Activated CD8-positive, alpha-beta memory T cell treated with anti-CD3 and anti-CD28 coated beads, Interleukin-2, amount 50 U/mL, for 24 hours (primary cell): ENCODE data around the gene DSCAML1.

Experiments used
- DNase-seq: peaks from one replicate; pipeline ENCODE4 v3.0.0-alpha.2; 2020; ENCODE audit errors: extremely low read depth

The DSCAML1 gene

DNA sequence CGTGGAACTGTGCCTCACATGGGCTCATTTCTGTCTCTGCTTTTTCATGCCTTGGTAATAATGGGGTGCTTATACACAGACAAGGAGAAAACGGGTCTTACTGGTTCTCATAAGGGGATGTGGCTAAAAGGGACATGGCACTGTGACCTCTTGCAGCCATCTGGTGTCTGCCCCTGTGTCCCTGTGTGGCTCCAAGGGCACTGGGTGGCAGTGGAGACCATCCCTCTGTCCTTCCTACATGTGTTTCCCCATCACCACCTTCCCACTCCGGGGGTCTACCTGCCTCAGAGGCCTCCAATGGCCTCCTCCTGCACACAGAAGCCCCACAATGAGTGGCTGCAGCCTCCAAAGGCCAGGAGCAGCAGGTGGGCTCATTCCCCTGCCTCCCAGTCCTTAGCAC is 248.1 kb downstream of the DSCAML1 start:
- no peak for DNase-seq

- no peak for DNase-seq
Observed at GRCh38 chr11:117547946-117548345, 249.1 kb downstream of the DSCAML1 start.

DNA sequence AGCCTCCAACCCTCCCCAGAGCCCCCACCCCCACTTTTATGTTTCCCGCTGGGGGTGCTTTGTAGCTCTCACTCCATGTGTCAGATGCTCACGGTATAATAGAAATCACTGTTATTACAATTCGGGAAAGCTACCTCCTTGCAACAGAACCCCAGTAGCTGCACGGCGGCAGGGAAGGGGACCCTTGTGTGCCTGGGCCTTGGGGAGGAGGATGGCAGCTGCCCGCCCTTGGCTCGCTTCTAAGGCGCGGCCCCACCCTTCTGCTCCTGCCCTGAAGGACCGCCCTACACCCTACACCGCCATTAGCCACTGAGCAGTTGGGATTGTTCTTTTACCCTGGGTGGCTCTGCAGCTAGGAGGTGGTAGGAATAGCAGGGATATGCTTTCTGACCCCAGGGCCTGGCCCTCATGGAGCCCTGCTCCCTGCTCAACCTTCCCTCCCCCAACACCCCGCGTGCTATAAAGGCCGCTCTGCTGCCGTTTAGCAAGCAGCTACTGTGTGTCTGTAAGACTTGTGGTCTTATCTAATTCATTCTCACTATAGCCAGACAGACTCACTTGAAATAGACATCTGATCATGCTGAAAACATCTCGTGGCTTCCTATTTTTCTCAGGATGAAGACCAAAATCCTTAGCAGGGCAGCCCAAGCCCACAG is 249.7 kb downstream of the DSCAML1 start:
- no peak for DNase-seq

- no peak for DNase-seq
Observed at GRCh38 chr11:117546431-117547194, 250.4 kb downstream of the DSCAML1 start.

DNA sequence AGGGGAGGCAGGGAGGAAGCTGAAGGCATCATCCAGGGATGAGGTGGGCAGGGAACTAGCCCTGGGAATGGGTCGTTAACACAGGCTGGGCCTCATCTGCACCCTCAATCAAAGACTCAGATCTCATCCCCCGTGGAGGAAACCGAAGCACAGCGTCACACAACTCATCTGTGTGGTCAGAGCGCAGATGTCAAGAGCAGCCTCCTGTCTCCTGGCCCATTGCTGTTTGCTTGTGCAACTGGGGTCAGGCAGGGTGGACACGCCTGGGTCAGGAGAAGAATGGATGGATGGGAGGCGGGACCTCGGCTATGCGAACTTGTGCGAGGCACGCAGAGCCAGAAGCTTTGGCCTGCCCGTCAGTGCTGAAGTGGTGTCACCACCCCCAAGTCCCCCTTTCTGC is 251.3 kb downstream of the DSCAML1 start:
- DNase-seq, result no peak

DNA sequence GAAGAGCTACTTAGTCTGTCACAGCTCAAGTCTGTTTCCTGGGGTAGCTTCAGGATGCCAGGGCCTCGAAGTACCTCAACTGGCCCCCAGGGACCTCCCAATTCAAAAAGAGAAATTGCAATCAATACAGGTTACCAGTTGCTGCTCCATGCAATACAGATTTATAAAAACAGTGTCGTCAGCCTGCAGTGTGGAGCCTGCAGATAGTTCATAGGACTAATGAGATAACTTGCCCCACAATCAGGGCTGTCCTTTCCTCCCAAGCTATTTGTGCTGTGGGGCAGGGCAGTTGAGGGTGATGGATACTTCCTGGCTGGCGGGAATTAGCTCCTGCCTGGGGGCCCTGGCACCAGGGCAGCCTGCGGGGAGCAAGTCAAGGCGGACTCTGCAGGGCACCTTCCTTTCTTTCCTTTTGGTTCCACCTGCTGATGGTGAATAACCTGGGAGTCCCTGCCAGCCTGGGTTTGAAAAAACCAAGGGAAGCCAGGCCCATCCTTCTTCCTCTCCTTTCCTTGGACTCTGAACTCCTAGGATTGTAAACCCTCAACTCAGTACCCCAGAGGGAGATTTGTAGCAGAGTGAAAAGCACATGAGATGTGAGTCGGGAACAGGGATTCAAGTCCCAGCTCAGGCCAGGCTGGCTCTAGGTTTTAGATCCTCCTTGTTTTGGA is 252.8 kb downstream of the DSCAML1 start:
- DNase-seq, result no peak

- DNase-seq, result no peak
Observed at GRCh38 chr11:117541211-117541610, 255.8 kb downstream of the DSCAML1 start.

DNA sequence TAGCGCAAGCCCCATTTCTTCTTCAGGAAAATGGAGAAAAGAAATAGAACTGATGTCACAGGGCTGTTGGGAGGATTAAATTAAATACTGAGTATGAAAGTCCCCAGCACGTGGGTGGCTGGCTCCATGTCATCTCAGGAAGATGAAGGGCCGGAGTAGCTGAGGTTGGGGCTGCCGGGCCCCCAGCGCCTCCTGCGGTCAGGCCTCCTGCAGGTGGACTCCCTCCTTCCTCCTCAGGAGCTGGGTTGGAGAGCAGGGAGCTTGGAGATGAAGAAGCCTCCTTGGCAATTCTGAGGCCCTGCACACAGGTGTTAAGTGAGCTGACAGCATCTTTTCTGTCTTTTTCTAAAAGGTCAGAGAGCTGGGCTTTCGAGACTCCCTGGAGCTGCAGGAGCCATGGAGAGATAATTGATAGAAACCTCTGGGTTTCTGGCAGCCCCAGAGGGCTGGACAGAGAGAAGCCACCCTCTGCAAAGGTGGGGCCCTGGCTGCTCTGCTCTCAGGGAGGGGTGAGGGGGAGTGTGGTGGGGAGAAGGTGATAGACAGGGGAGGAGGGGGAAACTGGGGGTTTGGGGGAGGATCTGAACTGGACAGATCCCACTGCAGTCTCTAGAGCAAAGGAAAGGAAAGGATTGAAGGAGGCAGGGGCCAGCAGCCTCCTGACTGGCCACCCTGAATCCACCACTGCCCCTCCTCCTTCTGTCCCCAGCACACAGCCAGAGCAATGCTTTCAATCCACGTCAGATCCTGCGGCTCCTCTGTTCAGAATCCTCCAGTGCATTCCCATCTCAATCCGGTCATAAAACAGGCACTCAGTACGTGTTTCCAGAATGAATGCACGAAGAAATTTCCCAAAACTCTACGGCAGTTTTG is 258.5 kb downstream of the DSCAML1 start:
- DNase-seq, result no peak

DNA sequence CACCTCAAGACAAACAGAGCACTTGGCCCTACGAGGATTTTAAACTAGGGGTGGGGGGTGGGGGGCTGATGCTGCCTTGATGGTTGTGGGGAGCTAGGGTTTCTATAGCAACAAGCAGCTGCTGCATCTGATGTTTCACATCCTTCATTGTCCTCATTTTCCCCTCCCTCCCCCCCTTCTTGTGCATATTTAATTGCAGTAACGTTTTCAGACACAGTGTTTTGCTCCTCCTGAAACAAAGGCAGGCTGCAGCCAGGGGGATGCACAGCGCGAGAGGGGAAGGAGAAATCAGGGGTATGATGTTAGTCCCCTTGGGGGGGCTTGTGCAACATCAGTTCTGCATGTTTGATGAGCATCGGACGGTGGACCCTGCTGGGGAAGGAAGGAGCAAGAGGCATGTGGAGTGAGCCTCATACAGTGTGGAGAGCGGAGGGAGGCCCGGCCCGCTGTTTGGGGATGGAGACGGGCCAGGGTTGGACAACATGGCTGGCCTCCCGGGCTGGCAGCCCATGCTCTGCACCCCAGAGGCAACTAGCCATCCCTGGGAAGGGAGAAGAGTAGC is 261.1 kb downstream of the DSCAML1 start:
- no peak for DNase-seq

- no peak for DNase-seq
Observed at GRCh38 chr11:117535201-117535849, 261.7 kb downstream of the DSCAML1 start.

GRCh38 chr11:117532568-117532967 is 264.4 kb downstream of the DSCAML1 start:
- no peak for DNase-seq

DNA sequence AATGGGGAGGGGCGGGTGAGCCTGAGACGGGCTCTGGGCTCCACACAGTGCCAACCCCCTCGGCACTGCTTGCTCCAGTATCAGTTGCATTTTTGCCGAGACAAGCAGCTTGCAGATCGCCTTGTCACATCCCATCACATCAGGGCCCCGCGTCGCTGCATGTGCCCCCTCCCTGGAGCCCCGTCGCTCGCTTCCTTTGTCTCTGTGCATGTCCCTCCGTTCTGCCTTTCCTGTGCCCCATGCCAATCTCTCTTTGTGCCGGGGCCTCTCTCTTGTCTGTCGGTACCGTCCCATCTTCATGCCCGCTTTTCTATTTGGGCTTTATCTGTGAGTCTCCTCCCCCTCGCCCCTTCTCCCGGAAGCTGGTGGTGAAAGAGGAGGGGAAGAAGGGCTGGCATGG is 267.2 kb downstream of the DSCAML1 start:
- DNase-seq, result no peak

DNA sequence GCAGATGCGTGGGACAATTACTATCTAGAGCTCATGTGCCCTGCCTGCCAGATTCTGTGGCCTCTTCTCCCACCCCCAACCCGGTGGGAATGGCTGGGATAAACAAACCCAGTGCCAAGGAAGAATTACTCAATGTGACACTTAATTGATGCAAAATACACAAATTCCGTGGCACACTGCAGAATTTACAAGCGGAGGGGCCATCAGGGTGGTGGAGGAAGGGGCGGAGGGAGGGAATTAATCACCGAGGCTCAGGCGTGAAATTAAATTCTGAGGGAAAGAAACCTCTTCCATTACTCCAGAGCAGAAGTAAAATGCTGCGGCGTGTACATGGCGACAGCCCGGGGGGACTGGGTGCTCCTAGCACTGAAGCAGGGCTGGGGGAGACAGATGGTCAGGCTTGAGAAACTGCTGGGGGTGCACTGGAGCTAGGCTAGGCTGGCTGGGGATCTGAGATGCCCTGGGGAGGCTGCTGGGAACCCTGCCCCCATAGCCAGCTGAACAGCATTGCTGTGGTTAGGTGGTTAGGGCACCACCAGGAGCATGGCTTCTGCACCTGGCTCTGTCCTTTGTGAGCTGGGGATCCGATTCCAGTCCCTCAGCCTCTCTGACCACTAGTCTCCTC is 268.8 kb downstream of the DSCAML1 start:
- no peak for DNase-seq

DNA sequence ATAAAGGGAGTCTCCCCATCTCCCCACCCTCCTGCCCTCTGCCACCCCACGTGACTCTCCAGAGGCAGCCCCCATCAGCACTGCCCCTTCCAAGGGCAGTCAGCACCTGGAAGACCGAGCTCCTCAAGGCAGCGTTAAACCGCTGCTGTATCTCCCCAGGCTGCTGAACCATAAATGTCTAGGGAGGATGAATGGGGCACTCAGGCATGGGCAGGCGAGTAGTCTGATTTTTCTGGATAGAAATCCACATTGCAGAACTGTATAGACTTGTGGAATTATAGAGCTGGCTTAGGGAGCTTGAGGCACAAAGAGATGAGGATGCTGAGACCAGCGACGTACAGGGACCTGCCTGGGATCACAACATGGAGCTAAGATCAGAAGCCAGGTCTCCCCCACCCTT is 269.7 kb downstream of the DSCAML1 start:
- no peak for DNase-seq

- no peak for DNase-seq
Observed at GRCh38 chr11:117525866-117526542, 271.0 kb downstream of the DSCAML1 start.

DNA sequence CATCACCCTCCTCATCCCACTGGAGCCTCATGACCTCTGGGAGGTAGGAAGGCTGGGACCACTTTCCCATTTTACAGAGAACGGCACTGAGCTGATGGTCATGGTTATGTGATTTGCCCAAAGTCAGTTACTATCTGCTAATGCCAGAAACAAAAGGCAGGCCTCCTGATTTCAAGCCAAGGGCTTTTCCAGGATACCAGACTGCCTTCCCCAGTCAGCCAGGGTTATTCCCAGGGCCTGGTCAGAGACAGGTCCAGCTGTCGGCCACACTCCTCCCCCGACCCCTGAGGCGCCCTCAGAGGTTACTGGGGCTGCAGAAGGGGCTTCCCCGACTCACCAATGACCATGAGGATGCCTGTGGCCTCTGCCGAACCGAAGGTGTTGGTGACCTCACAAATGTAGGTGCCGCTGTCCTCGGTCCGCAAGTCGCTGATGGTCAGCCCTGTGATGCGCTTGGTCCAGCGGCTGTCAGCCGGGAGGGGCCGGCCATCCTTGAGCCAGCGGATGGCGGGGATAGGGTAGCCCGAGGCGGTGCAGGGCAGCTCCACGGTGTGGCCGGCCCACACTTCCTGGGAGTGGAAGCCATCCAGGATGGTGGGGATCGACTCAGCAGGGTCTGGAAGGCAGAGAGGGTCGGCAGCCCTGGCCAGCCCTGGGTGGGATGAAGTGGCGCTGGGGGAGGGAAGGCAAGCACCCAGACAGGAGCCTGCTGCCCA is 272.4 kb downstream of the DSCAML1 start:
- no peak for DNase-seq

GRCh38 chr11:117523680-117524079 is 273.3 kb downstream of the DSCAML1 start:
- DNase-seq, result no peak

DNA sequence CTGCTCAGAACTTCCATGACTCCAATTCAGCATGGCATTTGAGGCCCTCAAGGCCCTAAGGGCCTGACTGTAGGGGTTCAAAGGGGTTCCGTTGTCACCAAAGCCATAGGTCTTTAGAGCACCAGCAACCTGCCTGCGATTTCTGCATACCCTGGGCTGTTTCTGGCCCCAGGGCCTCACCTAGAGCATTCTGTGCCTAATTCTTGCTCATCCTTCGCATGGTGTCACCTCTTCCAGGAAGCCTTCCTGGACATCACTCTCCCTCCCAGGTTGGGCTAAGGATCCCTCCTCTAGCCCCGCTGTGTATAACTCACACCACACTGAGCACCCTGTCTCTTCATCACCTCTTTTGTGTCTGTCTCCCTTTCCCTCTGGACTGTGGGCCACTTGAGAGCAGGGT is 275.0 kb downstream of the DSCAML1 start:
- DNase-seq, result no peak

DNA sequence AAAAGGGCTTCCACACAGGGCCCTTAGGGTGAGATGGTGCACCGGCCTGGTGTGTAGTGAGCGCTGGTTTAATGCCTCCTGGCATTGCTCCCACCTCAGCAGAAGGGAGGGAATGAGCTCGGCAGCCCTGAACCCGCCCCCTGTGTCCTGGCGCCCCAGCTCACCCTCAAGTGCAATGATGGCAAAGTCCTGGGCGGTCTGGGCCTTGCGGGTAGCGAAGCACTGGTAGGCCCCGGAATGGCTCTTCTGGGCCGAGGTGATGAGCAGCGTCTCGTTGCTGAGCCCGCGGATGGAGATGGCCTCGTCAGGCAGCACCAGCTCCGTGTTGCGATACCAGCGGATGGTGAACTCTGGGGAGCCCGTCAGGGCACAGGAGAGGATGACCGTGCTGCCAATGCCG is 276.1 kb downstream of the DSCAML1 start:
- DNase-seq, result no peak
